ENCODE measurements around the gene CBLIF. TPM values are rescaled to one million over a fixed set of nuclear protein-coding genes. Genes with fewer than 3 reads are reported as not detected.

Gene CBLIF
- total RNA-seq, 1 experiment from 2014 or later = not detected

DNA sequence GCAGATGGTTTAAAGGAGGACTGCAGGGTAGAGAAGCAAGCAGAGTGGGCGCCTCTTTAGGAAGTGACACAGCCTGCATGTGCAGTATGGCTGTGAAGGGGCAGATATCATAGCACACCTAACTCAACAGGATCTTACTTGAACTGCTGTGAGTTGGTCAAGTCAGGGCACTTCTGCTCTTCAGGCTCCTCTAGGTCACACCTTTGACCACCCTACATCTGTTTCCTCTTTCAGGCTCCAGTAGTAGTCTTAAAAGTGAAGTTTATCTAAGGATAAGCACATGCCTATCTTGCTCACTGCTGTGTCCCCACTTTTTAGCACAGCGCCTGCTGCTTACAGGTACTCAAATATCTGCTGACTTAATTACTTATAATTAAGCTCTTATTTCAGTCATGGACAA lies 41.2 kb downstream of the CBLIF start:
- ATAC-seq = no peak
- CTCF ChIA-PET = no interaction called here
- Histone ChIP-seq H2AFZ (ENCODE audit: low read length) (no peak overlapping the region), H3K4me1 (ENCODE audit: insufficient read depth, low read length) (peaks cover 27% of the 10 kb centered on the region), H3K27me3 (ENCODE audit: low read length) (no peaks in the 10 kb centered on the region), H3K9me3 (ENCODE audit: low read length) (no peaks in the 10 kb centered on the region), H3K4me2 (ENCODE audit: low read length) (no peak overlapping the region), H3K27ac (ENCODE audit: low read length) (no peak overlapping the region), H3K36me3 (ENCODE audit: low read depth, low read length) (peaks cover 50% of the 10 kb centered on the region), H3K4me3 (ENCODE audit: low read length) (no peak overlapping the region), H3K9me2 (replicated peaks; ENCODE audit: low read length) (no peaks in the 10 kb centered on the region), H3K9ac (ENCODE audit: low read length) (no peak overlapping the region), H3K79me2 (ENCODE audit: low read length) (peaks cover 15% of the 10 kb centered on the region), H4K20me1 (ENCODE audit: low read length) (no peaks in the 10 kb centered on the region), H3F3A (ENCODE audit: low read length, unreplicated experiment) (no peaks in the 10 kb centered on the region)
- TF ChIP-seq EZH2 (IDR thresholded peaks at IDR 0.05; ENCODE audit: low read length, unreplicated experiment) (no peak), EZH2phosphoT487 (IDR thresholded peaks at IDR 0.05; ENCODE audit: borderline replicate concordance, low read length) (no peak)
- TF ChIP-seq, protein P1, sequence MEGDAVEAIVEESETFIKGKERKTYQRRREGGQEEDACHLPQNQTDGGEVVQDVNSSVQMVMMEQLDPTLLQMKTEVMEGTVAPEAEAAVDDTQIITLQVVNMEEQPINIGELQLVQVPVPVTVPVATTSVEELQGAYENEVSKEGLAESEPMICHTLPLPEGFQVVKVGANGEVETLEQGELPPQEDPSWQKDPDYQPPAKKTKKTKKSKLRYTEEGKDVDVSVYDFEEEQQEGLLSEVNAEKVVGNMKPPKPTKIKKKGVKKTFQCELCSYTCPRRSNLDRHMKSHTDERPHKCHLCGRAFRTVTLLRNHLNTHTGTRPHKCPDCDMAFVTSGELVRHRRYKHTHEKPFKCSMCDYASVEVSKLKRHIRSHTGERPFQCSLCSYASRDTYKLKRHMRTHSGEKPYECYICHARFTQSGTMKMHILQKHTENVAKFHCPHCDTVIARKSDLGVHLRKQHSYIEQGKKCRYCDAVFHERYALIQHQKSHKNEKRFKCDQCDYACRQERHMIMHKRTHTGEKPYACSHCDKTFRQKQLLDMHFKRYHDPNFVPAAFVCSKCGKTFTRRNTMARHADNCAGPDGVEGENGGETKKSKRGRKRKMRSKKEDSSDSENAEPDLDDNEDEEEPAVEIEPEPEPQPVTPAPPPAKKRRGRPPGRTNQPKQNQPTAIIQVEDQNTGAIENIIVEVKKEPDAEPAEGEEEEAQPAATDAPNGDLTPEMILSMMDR (conservative IDR thresholded peaks at IDR 0.05; ENCODE audit: low read depth, low read length) = no peak
- DNase-seq = no peak
- no TSS peak for BruUV-seq (replicated peaks)
- POLR2A ChIA-PET (ENCODE audit: unreplicated experiment) = no interaction called here
- intact Hi-C loops (cut with micrococcal nuclease) = loop anchor here (10.0 kb wide), 2 partner anchors 139 to 269 kb away; partner anchors contain the start of gene PATL1

DNA sequence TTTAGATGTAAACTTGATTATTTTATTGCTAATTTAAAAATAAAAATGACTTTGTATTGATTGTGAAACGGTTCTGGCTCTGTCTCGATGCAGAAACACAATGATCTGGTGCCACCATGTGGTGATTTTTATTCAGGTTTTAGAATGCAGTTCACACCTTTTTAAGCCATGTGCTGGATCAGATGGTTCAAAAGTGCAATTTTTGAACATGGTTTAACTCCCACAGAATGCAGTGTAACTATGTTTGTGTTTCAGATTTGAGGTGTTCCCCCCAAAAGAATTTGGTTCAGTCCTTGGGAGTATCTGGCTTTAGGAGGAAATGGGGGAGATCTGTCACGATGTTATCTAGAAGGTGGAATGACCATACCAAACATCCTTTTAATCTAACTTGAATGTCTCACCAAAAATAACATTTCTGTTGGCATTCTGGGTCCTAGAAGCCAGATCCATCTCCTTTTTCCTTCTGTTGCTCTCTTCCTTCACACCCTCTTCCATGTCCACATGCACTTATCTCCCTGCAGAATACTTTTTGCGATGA lies 42.6 kb downstream of the CBLIF start:
- Histone ChIP-seq H3K27me3 (ENCODE audit: low read length) (no peaks in the 10 kb centered on the region), H3K4me3 (ENCODE audit: low read length) (no peak overlapping the region), H3K9me2 (replicated peaks; ENCODE audit: low read length) (no peaks in the 10 kb centered on the region), H3K4me1 (ENCODE audit: insufficient read depth, low read length) (peaks cover 25% of the 10 kb centered on the region), H3K27ac (ENCODE audit: low read length) (no peak overlapping the region), H3K9ac (ENCODE audit: low read length) (no peak overlapping the region), H3K4me2 (ENCODE audit: low read length) (no peak overlapping the region), H3K9me3 (ENCODE audit: low read length) (no peaks in the 10 kb centered on the region), H3F3A (ENCODE audit: low read length, unreplicated experiment) (no peaks in the 10 kb centered on the region), H2AFZ (ENCODE audit: low read length) (no peak overlapping the region), H4K20me1 (ENCODE audit: low read length) (no peaks in the 10 kb centered on the region), H3K79me2 (ENCODE audit: low read length) (peaks cover 2% of the 10 kb centered on the region; the same call in 1 of the 2 replicates), H3K36me3 (ENCODE audit: low read depth, low read length) (peaks cover 42% of the 10 kb centered on the region)
- BruUV-seq (replicated peaks) = no TSS peak
- ATAC-seq (peak; percentile 46), DNase-seq (peak; percentile 84)
- TF ChIP-seq EZH2 (IDR thresholded peaks at IDR 0.05; ENCODE audit: low read length, unreplicated experiment) = no peak
- TF ChIP-seq, protein P1 (conservative IDR thresholded peaks at IDR 0.05; ENCODE audit: low read depth, low read length) = peak; percentile 89
- no peak for TF ChIP-seq EZH2phosphoT487 (IDR thresholded peaks at IDR 0.05; ENCODE audit: borderline replicate concordance, low read length)
- intact Hi-C loops (cut with micrococcal nuclease) = loop anchor here (1.0 to 10.0 kb wide), 3 partner anchors 48 to 268 kb away; partner anchors contain the start of gene PATL1
- POLR2A ChIA-PET (ENCODE audit: unreplicated experiment) = interaction anchor here (1.3 kb wide), 1 partner anchor 47 kb away, joined by 6 read pairs; no protein-coding TSS in a partner anchor
- CTCF ChIA-PET = interaction anchor here (1.0 to 3.0 kb wide), 4 partner anchors 16 to 133 kb away, joined by 3 to 29 read pairs (median 9); partner anchors contain the start of genes PATL1 and STX3
